NCI-H82 treated with DMSO at 0.1 percent for 48 hours (cell line): ENCODE measurements around the gene HID1.
"Not testable (repeated sequence)": the region's sequence is repeated elsewhere in the genome, so short reads cannot be mapped to it uniquely, and the experiment has no call there.

Source experiments
- DNase-seq: peaks from one replicate; lab custom pipeline; 2025; ENCODE audit not compliant: unreplicated experiment; lab: John Stamatoyannopoulos, UW

HID1 gene

DNA sequence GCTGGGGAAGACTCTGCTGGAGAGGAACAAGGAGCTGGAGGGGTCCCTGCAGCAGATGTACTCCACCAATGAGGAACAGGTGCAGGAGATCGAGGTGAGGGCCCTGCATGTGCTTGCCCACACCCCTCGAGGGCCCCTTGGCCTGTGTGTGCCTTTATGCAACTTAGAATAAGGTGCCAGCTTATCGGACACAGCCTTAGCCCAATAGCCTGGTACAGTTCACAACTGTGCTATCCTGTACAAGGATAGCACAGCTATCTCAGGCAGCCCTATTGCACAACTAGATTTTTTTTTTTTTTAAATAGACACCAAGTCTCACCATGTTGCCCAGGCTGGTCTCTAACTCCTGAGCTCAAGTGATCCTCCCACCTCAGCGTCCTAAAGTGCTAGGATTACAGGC is 27.0 kb upstream of the HID1 start:
- DNase-seq = no peak

DNA sequence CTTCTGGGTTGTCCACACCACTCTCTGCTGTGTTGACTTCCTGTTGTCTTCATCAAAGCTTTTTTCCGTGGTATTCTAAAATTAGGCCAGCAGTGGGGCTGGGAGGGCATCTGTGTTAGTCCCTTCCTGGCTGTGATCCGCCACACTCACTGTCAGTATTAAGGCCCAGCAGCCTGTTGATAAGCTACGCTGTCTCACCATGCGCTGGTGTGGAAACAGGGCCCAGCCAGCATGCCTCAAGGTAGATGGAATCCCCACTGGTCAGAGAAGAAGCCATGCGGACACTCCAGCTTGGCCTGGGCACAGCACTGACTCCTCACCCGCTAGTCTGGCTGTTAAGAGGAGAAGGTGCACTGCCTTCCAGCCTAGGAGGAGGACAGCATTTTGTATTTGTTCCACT is 26.2 kb upstream of the HID1 start:
- DNase-seq = no peak

- DNase-seq = no peak
Measured at GRCh38 chr17:74995847-74996246, 23.3 kb upstream of the HID1 start.

- DNase-seq = no peak
Measured at GRCh38 chr17:74994440-74994839, 21.9 kb upstream of the HID1 start.

GRCh38 chr17:74992223-74992622 is 19.7 kb upstream of the HID1 start:
- DNase-seq = no peak

- DNase-seq = no peak
Measured at GRCh38 chr17:74990581-74991105, 18.1 kb upstream of the HID1 start.

DNA sequence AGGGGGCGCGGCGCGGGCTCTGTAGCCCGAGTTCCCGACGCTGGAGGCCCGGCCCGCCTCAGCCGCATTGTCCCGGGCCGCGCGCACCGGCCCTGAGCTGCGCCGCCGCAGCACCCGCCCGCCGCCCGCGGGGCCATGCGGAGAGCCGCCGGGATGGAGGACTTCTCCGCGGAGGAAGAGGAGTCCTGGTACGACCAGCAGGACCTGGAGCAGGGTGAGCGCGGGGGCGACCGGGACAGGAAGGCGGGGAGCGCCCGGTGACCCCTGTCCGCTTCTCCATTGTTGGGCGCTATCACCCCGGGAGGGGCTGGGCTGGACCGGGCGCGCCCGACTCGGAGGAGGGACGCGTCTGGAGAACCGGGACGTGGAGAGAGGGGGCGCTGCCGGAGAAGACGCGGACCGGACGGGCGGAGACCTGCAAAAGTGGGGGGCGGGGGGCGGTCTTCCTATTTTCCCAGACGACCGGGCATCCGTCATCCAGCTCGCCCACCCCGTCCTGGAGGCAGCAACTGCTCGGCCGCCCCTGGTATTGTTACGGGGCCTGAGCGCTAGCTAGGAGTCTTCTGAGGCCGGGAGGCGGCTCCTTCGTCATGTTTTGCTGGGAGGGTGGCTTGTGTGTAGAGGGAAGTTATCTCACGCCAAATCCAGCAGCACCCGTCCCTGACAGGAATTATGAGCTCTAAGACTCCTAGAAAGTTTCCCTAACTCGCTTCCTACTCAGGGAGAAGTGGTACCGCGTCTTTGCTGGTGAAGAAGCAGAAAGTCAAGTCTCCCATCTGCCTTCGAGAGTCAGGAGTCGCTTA is 15.6 kb upstream of the HID1 start:
- no peak for DNase-seq

DNA sequence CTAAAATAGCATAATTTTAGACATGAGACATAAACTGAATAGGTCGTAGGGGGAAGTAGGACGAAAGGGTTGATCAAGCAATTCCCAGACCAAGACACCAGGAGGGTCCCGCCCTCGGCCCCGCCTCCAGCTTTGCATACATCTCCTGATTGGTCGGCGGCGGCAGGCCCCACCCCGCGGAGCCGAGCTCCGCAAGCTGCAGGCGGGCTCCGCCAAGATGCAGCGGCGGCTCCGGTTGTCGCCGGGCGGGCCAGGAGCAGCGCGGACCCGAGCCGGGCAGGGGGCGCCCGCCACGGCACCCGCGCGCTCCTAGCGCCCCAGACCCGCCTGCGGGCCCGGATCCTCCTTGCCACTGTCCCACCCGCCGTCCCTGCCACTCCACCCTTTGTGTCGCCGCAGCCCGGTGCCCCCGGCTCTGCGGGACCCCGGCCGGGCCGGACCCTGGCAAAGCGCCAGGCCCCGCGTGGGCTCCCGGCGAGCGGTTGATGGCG is 14.9 kb upstream of the HID1 start, which contains the start of gene CDR2L:
Gene CDR2L (plus strand): TSS at position 215 of the 491 bp plus-strand sequence. CDS start 412 bp downstream, outside the sequence.
- DNase-seq = peak; percentile 85

DNA sequence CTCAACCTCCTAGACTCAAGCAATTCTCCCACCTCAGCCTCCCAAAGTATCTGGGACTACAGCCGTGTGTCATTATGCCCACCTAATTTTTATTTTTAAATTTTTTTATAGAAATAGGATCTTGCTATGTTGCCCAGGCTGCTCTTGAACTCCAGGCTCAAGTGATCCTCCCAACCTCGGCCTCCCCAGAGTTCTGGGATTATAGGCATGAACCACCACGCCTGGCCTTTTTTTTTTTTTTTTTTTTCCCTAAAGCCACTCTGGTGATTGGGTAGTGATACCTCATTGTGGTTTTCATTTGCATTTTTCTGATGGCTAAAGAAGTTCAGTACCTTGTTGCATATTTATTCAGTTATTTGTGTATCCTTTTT is 13.6 kb upstream of the HID1 start:
- DNase-seq = no peak

GRCh38 chr17:74982663-74983313 is 10.2 kb upstream of the HID1 start:
- not testable (repeated sequence) for DNase-seq

DNA sequence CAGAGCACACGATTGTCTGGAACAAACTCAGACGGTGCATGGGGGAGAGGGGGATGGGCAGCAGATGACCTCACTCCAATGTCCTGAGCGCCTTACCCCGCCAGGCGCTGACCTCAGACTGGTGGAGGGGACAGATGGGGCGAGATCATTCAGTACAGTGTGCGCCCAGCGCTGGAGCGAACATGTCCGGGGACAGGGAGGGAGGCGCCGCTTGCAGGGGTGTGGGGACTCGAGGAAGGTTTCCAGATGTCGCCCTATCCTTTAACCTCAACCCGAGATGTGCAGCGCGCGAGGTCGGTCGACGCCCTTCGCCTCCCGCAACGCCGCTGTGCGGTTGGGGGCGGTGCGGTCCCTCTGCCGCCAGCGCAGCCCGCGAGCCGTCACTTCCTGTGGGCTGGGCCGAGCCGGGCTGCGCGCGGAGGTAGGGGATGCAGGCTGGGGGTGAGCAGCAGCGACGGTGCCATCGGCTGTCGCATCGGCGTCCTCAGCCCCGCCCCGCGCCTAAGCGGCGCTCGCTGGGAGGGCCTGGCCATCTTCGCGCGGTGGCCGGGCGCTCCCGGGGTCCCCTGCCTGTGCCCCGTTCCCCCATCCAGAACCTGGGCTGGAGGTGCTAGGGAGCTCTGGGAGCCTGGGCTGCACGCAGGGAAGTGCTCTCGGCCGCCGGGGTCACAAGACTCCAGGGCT is 9.6 kb upstream of the HID1 start:
- peak; percentile 67 for DNase-seq

GRCh38 chr17:74981318-74981978 is 8.9 kb upstream of the HID1 start:
- no peak for DNase-seq

DNA sequence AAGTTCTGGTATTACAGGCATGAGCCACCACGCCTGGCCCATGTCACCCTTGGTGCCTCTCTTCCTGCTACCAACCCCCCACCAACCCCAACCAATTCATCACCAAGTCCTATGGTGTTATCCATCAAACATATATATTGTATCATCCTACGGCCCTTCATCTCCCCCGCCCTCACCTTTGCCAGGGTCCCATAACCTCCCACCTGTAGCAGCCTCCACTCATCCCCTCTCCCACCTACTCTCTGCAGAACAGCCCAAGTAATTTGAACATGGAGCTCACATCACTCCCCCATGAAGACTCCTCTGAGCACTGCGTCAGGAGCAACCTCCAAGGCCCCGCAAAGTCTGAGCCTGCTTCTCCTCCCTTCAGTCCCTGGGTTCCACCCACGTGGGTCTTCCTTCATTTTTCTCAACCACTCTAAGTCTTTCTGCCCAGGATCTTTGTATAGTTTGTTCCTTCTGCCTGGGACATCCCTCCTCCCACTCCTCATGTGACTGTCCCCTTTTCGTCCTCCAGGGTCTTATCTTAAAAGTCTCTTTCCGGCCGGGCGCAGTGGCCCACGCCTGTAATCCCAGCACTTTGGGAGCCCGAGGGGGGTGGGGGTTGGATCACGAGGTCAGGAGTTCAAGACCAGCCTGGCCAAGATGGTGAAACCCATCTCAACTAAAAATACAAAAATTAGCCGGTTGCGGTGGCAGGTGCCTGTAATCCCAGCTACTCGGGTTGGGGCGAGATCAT is 7.0 kb upstream of the HID1 start:
- DNase-seq = no peak

- no peak for DNase-seq
Measured at GRCh38 chr17:74978240-74978639, 5.7 kb upstream of the HID1 start.

- DNase-seq = no peak
Measured at GRCh38 chr17:74977802-74978201, 5.2 kb upstream of the HID1 start.

- no peak for DNase-seq
Measured at GRCh38 chr17:74975943-74976342, 3.4 kb upstream of the HID1 start.

GRCh38 chr17:74972973-74973328 is 392 bp upstream of the HID1 start:
- DNase-seq = no peak

GRCh38 chr17:74971842-74972106 is 785 bp downstream of the HID1 start:
- DNase-seq = no peak

GRCh38 chr17:74971069-74971841 is 1.3 kb downstream of the HID1 start:
- DNase-seq = no peak

GRCh38 chr17:74970395-74970794 is 2.2 kb downstream of the HID1 start:
- no peak for DNase-seq
